T-cell (primary cell): ENCODE measurements around the gene SLC24A4. TPM values are rescaled to one million over a fixed set of nuclear protein-coding genes. Genes with fewer than 3 reads are reported as not detected.

Experiments
- ATAC-seq, 4 experiments: fragments of 200-7000 bp in 3 of 4; fragments of 150-1000 bp in 1 of 4; cut with Tn5 transposase; replicated peaks in 1 of 4; 1 replicate in 3 of 4; 2 replicates in 1 of 4; pipeline ENCODE4 v1.10.0; 2021; ENCODE audit warnings: moderate library complexity in 3 of 4, mild to moderate bottlenecking in 2 of 4, moderate number of reproducible peaks in 1 of 4
- CTCF ChIA-PET, 2 donors: fragments of 300-600 bp; sonication (Branson Sonifier 250); formaldehyde crosslinking; loops; one replicate each; lab custom pipeline; 2022; ENCODE audit warnings: antibody characterized with exemption in 2 of 2; lab: Charles Lee
- POLR2A ChIA-PET, 2 donors: fragments of 300-600 bp; sonication (Branson Sonifier 250); formaldehyde crosslinking; loops; one replicate each; lab custom pipeline; 2022; ENCODE audit warnings: antibody characterized with exemption in 2 of 2; lab: Charles Lee
- DNase-seq, 35 experiments: peaks; one replicate each; pipeline versions ENCODE4 v3.0.0 to v3.0.0-alpha.2; 2013 to 2023
- H3K27ac ChIP-seq: one replicate; pipeline ENCODE4 v1.5.1; 2013; ENCODE audit warnings: low read length
- H3K27me3 ChIP-seq, 2 experiments: replicated peaks in 1 of 2; 1 replicate in 1 of 2; 2 replicates in 1 of 2; pipeline versions ENCODE4 v1.6.1 to v1.7.0; 2013; ENCODE audit warnings: low read length in 1 of 2, mixed read lengths in 1 of 2; ENCODE audit not compliant: control insufficient read depth in 2 of 2, insufficient read depth in 2 of 2; ENCODE audit errors: extremely low read depth in 1 of 2
- H3K36me3 ChIP-seq, 2 donors: 1 replicate in 1 of 2; 2 replicates in 1 of 2; pipeline versions ENCODE4 v1.6.1 to v1.7.0; 2013; ENCODE audit warnings: low read length in 1 of 2; ENCODE audit not compliant: control insufficient read depth in 2 of 2, insufficient read depth in 1 of 2; ENCODE audit errors: extremely low read depth in 1 of 2
- H3K4me1 ChIP-seq, 2 experiments: 1 replicate in 1 of 2; 2 replicates in 1 of 2; pipeline versions ENCODE4 v1.6.1 to v1.7.0; 2013; ENCODE audit warnings: low read length in 2 of 2, mixed read lengths in 1 of 2; ENCODE audit not compliant: insufficient read depth in 2 of 2, control insufficient read depth in 1 of 2; ENCODE audit errors: extremely low read depth in 1 of 2
- H3K4me3 ChIP-seq, 2 donors: 1 replicate in 1 of 2; 2 replicates in 1 of 2; pipeline versions ENCODE4 v1.5.1 to v1.7.0; 2013; ENCODE audit warnings: mild to moderate bottlenecking in 2 of 2, low read length in 1 of 2, moderate library complexity in 1 of 2; ENCODE audit not compliant: control insufficient read depth in 1 of 2; ENCODE audit errors: extremely low read depth in 1 of 2
- H3K9me3 ChIP-seq: 2 replicates; pipeline ENCODE4 v1.7.0; 2013
- H3K27ac Mint-ChIP-seq, 2 donors: one replicate each; pipeline ENCODE4 v1.8.0; 2020 to 2021; ENCODE audit warnings: mild to moderate bottlenecking in 2 of 2, mixed read lengths in 2 of 2
- H3K27me3 Mint-ChIP-seq, 2 donors: one replicate each; pipeline ENCODE4 v1.8.0; 2021 to 2022; ENCODE audit warnings: mixed read lengths in 2 of 2
- H3K36me3 Mint-ChIP-seq: one replicate; pipeline ENCODE4 v1.8.0; 2021; ENCODE audit warnings: mixed read lengths
- H3K4me1 Mint-ChIP-seq, 3 donors: one replicate each; pipeline ENCODE4 v1.8.0; 2020 to 2022; ENCODE audit warnings: mixed read lengths in 3 of 3, mild to moderate bottlenecking in 1 of 3
- H3K4me3 Mint-ChIP-seq, 3 donors: one replicate each; pipeline ENCODE4 v1.8.0; 2020 to 2022; ENCODE audit warnings: mild to moderate bottlenecking in 3 of 3, mixed read lengths in 3 of 3, moderate library complexity in 3 of 3
- H3K9me3 Mint-ChIP-seq, 3 donors: one replicate each; pipeline ENCODE4 v1.8.0; 2020 to 2022; ENCODE audit warnings: mixed read lengths in 3 of 3
- WGBS: methylation state at CpG from one replicate; pipeline ENCODE4 v1.1.5; 2013; ENCODE audit warnings: missing lambda C conversion rate; ENCODE audit not compliant: insufficient coverage; 5-methylcytosine and 5-hydroxymethylcytosine counted together
- total RNA-seq, 35 experiments: library from RNA in 6 of 35; stranded (reverse) in 6 of 35; fragments of 120-200 nt in 1 of 35; gene quantifications; one replicate each; pipeline versions ENCODE4 v1.2.1 to v1.2.4 and lab custom pipeline; 2013 to 2026

The SLC24A4 gene
- total RNA-seq, 5 donors from 2014 or later (not counting 1 experiment from before 2014, with no cell fraction given), result 0.14 to 0.15 TPM; not detected in 3

DNA sequence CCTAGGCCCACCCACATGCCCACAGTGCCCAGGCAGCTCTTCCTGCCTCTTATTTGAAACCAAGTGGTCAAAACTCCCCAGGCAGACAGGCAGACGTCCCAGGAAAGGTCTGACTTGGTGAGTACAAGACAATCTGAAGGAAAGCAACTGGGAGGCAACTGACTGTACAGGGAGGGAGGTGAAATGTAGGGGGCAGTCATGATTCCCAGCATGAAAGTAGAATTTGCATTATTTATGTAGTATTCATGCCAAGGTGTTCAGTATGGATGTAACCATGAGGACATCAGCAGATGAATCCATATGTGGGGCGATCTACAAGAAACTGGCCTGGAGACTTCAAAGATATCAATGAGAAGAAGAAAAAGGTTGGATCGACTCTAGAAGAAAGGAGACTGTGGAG, 46.1 kb downstream of the SLC24A4 start:
- ATAC-seq (no peak), DNase-seq (no peak)
- H3K36me3 Mint-ChIP-seq, result no peaks in the 10 kb centered on the region
- no peaks in the 10 kb centered on the region for H3K4me1 Mint-ChIP-seq
- H3K36me3 ChIP-seq, result no peaks in the 10 kb centered on the region
- H3K27me3 Mint-ChIP-seq, result peaks cover 2 to 5% of the 10 kb centered on the region in 2 donors
- H3K27me3 ChIP-seq, result peaks cover 0 to 21% of the 10 kb centered on the region in 2 experiments
- no peak overlapping the region for H3K4me3 Mint-ChIP-seq
- no peak overlapping the region for H3K27ac ChIP-seq
- H3K9me3 ChIP-seq, result no peaks in the 10 kb centered on the region
- no peaks in the 10 kb centered on the region for H3K4me1 ChIP-seq
- ChIA-PET CTCF (no interaction called here), POLR2A (no interaction called here)
- peaks cover 3 to 6% (median 4%) of the 10 kb centered on the region in 3 donors for H3K9me3 Mint-ChIP-seq
- H3K27ac Mint-ChIP-seq, result no peak overlapping the region
- H3K4me3 ChIP-seq, result no peak overlapping the region
- WGBS, result 91% methylated on average over 2 of the region's 3 CpGs

DNA sequence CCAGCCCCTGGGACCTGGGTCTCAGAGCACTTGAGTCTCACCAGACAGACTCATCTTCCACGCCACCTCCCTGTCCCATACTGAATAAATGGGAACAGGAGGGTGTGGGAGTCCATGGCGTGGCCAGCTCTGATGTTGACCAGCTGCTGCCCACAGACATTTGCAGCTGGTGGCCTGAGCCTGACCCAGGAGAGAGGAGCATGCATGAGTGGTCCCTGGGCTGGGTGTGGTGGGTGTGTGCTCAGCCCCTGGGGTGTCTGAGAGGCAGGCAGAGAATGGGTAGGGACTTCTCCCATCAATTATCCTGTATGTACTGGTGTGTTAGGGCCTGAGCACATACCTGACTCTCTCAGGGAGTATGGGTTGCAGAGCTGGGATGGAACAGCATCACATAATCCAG, 49.3 kb downstream of the SLC24A4 start:
- Mint-ChIP-seq H3K9me3 (peaks cover 3 to 6% (median 4%) of the 10 kb centered on the region in 3 donors), H3K4me3 (no peak overlapping the region), H3K4me1 (no peaks in the 10 kb centered on the region), H3K27ac (no peak overlapping the region), H3K36me3 (no peaks in the 10 kb centered on the region), H3K27me3 (no peaks in the 10 kb centered on the region)
- Histone ChIP-seq H3K27me3 (peaks cover 0 to 6% of the 10 kb centered on the region in 2 experiments), H3K4me1 (no peaks in the 10 kb centered on the region), H3K27ac (no peak overlapping the region), H3K36me3 (no peaks in the 10 kb centered on the region), H3K9me3 (no peaks in the 10 kb centered on the region), H3K4me3 (no peak overlapping the region)
- ChIA-PET POLR2A (no interaction called here), CTCF (no interaction called here)
- DNase-seq, result no peak
- no CpG with 5 or more reads among the region's 2 CpGs for WGBS
- ATAC-seq, result no peak

DNA sequence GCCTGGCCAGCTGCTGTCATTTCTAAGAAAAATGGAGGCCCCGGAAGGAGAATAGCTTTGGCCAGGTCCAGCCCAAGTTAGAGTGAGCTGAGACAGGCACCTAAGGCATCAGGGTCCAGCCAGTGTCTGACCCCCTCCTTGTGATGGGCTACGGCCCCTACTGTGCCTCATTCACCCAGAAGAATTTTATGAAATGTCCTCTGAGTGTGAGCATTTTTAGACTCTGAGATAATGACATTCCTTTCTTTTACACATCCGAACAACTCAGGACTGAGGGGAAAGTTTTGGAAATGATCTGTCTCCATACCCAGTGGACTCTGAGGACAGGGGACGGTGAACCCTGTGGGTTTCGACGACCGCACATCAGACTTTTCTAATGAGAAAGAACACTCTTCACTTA, 50.4 kb downstream of the SLC24A4 start:
- ChIA-PET CTCF (interaction anchor here in 1 of 2 donors (0.6 kb wide), 1 partner anchor 9 kb away, joined by 3 read pairs; no protein-coding TSS in a partner anchor), POLR2A (no interaction called here)
- no peaks in the 10 kb centered on the region for H3K4me1 Mint-ChIP-seq

DNA sequence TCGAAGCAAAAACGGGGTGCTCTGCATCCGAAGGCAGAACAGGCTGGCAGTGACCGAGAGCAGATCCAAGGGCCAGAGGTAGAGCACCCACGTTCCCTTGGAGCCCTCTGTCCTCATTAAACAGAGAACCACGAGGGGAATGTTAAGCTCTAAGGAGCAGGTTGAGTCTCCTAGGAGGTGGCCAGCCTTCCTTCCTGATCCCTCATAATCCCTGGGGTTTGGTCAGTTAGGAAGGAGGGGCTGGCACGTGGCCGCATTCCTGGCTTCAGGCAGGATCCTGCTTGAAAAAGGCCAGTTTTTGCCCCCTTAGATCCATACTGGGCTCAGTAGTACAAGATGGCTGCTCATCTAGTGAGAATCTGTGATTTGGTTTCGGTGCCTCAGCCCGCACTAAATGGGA, 57.2 kb downstream of the SLC24A4 start:
- POLR2A ChIA-PET, result no interaction called here
- Mint-ChIP-seq H3K27me3 (no peaks in the 10 kb centered on the region), H3K4me1 (no peaks in the 10 kb centered on the region), H3K4me3 (no peak overlapping the region), H3K9me3 (no peaks in the 10 kb centered on the region), H3K27ac (no peak overlapping the region), H3K36me3 (no peaks in the 10 kb centered on the region)
- DNase-seq, result no peak
- Histone ChIP-seq H3K9me3 (no peaks in the 10 kb centered on the region), H3K4me3 (no peak overlapping the region), H3K27ac (no peak overlapping the region), H3K27me3 (peaks cover 0 to 8% of the 10 kb centered on the region in 2 experiments), H3K36me3 (no peaks in the 10 kb centered on the region), H3K4me1 (no peaks in the 10 kb centered on the region)
- ATAC-seq, result no peak
- WGBS, result 87% methylated on average over 7 of the region's 10 CpGs
- CTCF ChIA-PET, result no interaction called here

More for the DNA sequence above, 50.4 kb downstream of the SLC24A4 start:
- H3K4me1 ChIP-seq, result no peaks in the 10 kb centered on the region
- WGBS, result 100% methylated on average over 2 of the region's 7 CpGs
- Mint-ChIP-seq H3K9me3 (peaks cover 3 to 6% (median 4%) of the 10 kb centered on the region in 3 donors), H3K27me3 (no peaks in the 10 kb centered on the region), H3K27ac (no peak overlapping the region), H3K4me3 (no peak overlapping the region), H3K36me3 (no peaks in the 10 kb centered on the region)
- H3K27me3 ChIP-seq, result peaks cover 0 to 2% of the 10 kb centered on the region in 2 experiments
- ATAC-seq (no peak), DNase-seq (no peak)
- H3K9me3 ChIP-seq, result no peaks in the 10 kb centered on the region
- H3K27ac ChIP-seq, result no peak overlapping the region
- H3K36me3 ChIP-seq, result no peaks in the 10 kb centered on the region
- H3K4me3 ChIP-seq, result no peak overlapping the region

DNA sequence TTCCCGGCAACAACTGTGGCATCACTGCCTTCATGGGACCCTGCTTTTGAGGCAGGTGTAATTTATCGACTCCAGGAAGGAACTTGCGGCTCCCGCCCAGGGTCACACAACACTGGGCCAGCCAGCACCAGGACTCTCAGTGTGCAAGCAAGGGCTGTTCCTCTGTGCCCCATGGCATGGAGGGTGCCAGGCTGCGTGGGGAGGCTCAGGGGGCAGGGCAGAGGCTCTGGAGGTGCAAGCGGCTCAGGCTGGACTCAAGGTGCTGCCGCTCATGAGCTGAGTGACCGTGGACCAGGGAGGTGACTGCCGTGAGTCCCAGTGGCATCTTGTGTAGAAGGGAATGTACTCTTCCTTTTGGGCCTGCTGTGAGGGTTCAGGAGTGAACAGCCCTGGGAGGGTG, 57.6 kb downstream of the SLC24A4 start:
- no peaks in the 10 kb centered on the region for H3K9me3 ChIP-seq
- Mint-ChIP-seq H3K4me1 (no peaks in the 10 kb centered on the region), H3K27ac (no peak overlapping the region), H3K9me3 (no peaks in the 10 kb centered on the region), H3K36me3 (no peaks in the 10 kb centered on the region), H3K27me3 (no peaks in the 10 kb centered on the region), H3K4me3 (no peak overlapping the region)
- H3K27me3 ChIP-seq, result peaks cover 0 to 8% of the 10 kb centered on the region in 2 experiments
- WGBS, result 92% methylated on average over 9 of the region's 9 CpGs
- no peaks in the 10 kb centered on the region for H3K36me3 ChIP-seq
- H3K4me1 ChIP-seq, result no peaks in the 10 kb centered on the region
- ATAC-seq, result no peak
- no peak for DNase-seq
- no peak overlapping the region for H3K27ac ChIP-seq
- ChIA-PET CTCF (no interaction called here), POLR2A (no interaction called here)
- no peak overlapping the region for H3K4me3 ChIP-seq

DNA sequence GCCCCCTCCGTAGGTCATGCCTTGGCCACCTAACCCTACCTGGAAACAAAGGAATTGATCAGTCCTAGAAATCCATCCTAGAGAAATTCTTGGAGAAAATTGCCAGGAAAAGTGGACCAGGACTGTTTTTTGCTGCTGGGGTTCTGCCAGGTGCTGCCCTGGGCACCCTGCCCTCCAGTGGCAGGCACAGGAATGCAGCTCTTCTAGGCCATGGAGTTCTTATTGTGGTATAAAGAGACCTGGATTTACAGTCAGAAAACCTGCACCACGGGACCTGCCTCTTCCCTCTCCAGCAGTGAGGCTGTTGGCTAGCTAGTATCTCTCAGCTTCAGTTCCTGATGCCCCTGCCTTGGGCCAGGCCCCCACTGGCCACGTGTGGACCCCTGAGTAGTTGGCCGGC, 59.7 kb downstream of the SLC24A4 start:
- no peak overlapping the region for H3K27ac Mint-ChIP-seq
- no peak overlapping the region for H3K4me3 Mint-ChIP-seq
- no peaks in the 10 kb centered on the region for H3K4me1 Mint-ChIP-seq
- no peak for ATAC-seq
- 62% methylated on average over 3 of the region's 4 CpGs for WGBS
- Histone ChIP-seq H3K4me3 (no peak overlapping the region), H3K27ac (no peak overlapping the region), H3K36me3 (no peaks in the 10 kb centered on the region), H3K27me3 (peaks cover 0 to 8% of the 10 kb centered on the region in 2 experiments), H3K4me1 (no peaks in the 10 kb centered on the region), H3K9me3 (no peaks in the 10 kb centered on the region)
- no peaks in the 10 kb centered on the region for H3K9me3 Mint-ChIP-seq
- DNase-seq, result no peak
- CTCF ChIA-PET, result no interaction called here
- POLR2A ChIA-PET, result no interaction called here
- no peaks in the 10 kb centered on the region for H3K36me3 Mint-ChIP-seq
- peaks cover 0 to 2% of the 10 kb centered on the region in 2 donors for H3K27me3 Mint-ChIP-seq

DNA sequence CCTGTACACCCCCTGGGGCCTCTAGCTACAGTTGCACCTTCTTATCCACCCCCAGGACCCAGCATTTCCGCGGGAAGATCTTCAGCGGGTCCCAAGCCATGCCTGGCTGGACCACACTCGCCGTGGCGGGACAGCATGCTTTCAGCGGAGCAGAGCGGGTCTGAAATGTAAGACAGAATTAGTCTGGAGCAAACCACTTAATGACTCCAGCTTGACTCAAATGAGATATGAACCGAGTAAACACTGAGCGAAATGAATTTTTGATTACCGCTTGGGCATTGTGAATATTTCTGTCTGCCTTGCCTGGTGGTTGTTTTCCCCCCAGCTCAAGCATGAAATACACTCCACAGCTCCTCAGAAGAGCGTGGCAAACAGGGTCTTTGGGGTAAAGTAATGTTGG, 60.8 kb downstream of the SLC24A4 start:
- Histone ChIP-seq H3K9me3 (no peaks in the 10 kb centered on the region), H3K4me3 (no peak overlapping the region), H3K27me3 (peaks cover 0 to 10% of the 10 kb centered on the region in 2 experiments), H3K27ac (no peak overlapping the region), H3K36me3 (no peaks in the 10 kb centered on the region), H3K4me1 (no peaks in the 10 kb centered on the region)
- Mint-ChIP-seq H3K9me3 (no peaks in the 10 kb centered on the region), H3K27me3 (peaks cover 0 to 2% of the 10 kb centered on the region in 2 donors), H3K4me3 (no peak overlapping the region), H3K4me1 (no peaks in the 10 kb centered on the region), H3K27ac (no peak overlapping the region), H3K36me3 (no peaks in the 10 kb centered on the region)
- WGBS, result 73% methylated on average over 3 of the region's 12 CpGs
- no peak for ATAC-seq
- ChIA-PET POLR2A (interaction anchor here in 1 of 2 donors (0.6 kb wide), 1 partner anchor 199 kb away, joined by 4 read pairs; no protein-coding TSS in a partner anchor), CTCF (no interaction called here)
- DNase-seq, result no peak
